ENCODE measurements around the gene SECTM1.
"Not testable (repeated sequence)": the region's sequence is repeated elsewhere in the genome, so short reads cannot be mapped to it uniquely, and the experiment has no call there.

The SECTM1 gene

DNA sequence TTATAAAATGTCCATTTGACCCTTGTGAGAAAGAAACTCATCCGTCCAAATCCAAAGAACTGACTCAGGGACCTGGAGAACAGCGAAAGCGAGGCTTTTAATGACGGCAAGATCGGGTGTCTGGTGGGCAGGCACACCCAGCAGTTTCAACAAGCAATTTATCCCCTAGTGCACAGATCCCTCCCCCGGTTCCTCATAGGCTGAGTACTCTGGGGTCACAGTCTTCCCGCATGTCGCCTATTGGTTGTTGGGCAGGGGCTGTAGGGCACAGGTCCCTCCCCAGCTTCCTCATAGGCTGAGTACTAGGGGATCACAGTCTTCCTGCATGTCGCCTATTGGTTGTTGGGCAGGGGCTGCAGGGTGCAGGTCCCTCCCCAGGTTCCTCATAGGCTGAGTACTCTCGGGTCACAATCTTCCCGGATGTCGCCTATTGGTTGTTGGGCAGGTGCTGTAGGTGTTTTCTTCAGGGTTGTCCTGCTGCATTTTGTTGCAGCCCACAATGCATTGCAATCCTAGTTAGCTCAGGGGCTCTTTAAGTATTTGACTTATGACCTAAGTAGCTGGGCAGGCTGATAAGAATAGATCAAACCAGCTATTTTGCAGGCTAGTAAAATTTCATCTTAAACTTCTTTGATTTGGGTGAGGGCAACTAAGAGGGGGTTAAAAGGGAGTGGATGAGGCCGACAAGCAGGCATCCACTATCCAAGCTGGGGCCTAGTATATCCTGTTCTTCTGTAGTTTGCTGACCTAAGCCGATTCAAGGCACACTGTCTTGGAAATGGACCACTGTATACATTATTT lies 34.4 kb upstream of the SECTM1 start:
- H3K27ac ChIP-seq (ENCODE audit: insufficient read depth, low read depth, low read length, poor library complexity, severe bottlenecking): no peak overlapping the region
- no peak overlapping the region for H3K4me3 ChIP-seq (ENCODE audit: insufficient read depth, low read depth, low read length)
- H3K9me3 ChIP-seq (ENCODE audit: control insufficient read depth, low read length): no peaks in the 10 kb centered on the region
- 92% methylated on average over 13 to 14 of the region's 14 CpGs for whole genome bisulfite sequencing, 2 experiments
- H3K36me3 ChIP-seq (ENCODE audit: control insufficient read depth, insufficient read depth, low read length): no peaks in the 10 kb centered on the region
- peaks cover 35% of the 10 kb centered on the region for H3K27me3 ChIP-seq (ENCODE audit: control insufficient read depth, insufficient read depth, low read length, poor library complexity, severe bottlenecking)
- H3K4me1 ChIP-seq (ENCODE audit: control insufficient read depth, insufficient read depth, low read length): peaks cover 10% of the 10 kb centered on the region

DNA sequence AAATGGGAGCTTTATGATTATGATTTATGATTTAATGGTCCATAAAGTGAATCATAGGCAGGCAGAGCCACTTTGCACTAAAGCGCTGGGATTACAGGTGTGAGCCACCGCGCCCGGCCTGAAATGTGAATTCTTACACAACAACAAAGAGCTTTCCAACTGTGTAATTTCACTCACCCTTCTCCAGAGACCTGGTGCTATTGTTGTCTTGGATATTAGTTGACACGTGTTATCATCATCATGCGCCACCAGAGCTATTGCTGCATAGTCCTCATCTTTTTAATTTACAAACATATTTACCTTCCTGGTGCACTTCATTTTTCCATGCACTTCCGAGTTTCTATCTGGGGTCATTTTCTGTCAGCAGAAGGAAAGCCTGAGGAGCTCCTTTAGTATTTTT lies 33.2 kb upstream of the SECTM1 start:
- H3K9me3 ChIP-seq (ENCODE audit: control insufficient read depth, low read length): no peaks in the 10 kb centered on the region
- peaks cover under 1% of the 10 kb centered on the region for H3K4me1 ChIP-seq (ENCODE audit: control insufficient read depth, insufficient read depth, low read length)
- H3K27me3 ChIP-seq (ENCODE audit: control insufficient read depth, insufficient read depth, low read length, poor library complexity, severe bottlenecking): peaks cover 23% of the 10 kb centered on the region
- no peak overlapping the region for H3K27ac ChIP-seq (ENCODE audit: insufficient read depth, low read depth, low read length, poor library complexity, severe bottlenecking)
- H3K36me3 ChIP-seq (ENCODE audit: control insufficient read depth, insufficient read depth, low read length): no peaks in the 10 kb centered on the region
- 86 to 94% methylated on average over 7 of the region's 7 CpGs for WGBS, 2 experiments
- H3K4me3 ChIP-seq (ENCODE audit: insufficient read depth, low read depth, low read length): no peak overlapping the region

DNA sequence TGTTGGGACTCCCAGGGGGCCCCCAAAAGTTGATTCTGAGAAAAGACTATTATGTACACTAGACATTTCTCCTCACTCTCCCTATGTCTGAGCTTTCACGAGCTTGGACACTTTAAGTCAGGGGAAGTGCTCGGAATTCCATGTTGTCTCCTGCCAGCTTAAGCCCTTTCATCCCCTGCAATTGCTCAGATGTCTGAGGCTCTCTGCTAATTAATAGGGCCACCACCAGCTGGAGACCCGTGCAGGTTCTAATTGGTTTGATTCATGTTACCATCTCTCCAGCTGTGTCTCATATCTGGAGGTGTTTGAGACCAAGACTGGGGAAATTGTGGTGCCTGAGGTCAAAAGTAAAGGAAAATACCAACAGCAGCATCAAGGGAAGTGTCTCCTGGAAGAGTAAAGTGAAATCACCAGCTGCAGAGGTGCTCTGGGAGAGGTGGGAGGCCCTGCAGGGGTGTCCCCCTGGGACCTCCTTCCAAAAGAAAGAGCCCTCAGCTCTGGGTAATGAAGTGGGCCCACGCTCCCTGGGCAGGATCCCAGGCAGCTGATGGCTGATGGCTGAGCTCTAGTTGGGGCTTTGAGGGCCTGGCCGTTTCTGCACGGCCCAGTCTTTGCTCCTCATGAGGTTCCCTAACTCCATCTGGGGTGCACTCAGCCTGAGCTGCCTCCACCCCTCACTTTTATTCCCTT lies 32.2 kb upstream of the SECTM1 start:
- Histone ChIP-seq H3K4me1 (ENCODE audit: control insufficient read depth, insufficient read depth, low read length) (no peaks in the 10 kb centered on the region), H3K4me3 (ENCODE audit: insufficient read depth, low read depth, low read length) (no peak overlapping the region), H3K36me3 (ENCODE audit: control insufficient read depth, insufficient read depth, low read length) (no peaks in the 10 kb centered on the region), H3K27me3 (ENCODE audit: control insufficient read depth, insufficient read depth, low read length, poor library complexity, severe bottlenecking) (peaks cover 13% of the 10 kb centered on the region), H3K9me3 (ENCODE audit: control insufficient read depth, low read length) (no peaks in the 10 kb centered on the region), H3K27ac (ENCODE audit: insufficient read depth, low read depth, low read length, poor library complexity, severe bottlenecking) (no peak overlapping the region)
- 83 to 88% methylated on average over 6 of the region's 6 CpGs for WGBS, 2 experiments

DNA sequence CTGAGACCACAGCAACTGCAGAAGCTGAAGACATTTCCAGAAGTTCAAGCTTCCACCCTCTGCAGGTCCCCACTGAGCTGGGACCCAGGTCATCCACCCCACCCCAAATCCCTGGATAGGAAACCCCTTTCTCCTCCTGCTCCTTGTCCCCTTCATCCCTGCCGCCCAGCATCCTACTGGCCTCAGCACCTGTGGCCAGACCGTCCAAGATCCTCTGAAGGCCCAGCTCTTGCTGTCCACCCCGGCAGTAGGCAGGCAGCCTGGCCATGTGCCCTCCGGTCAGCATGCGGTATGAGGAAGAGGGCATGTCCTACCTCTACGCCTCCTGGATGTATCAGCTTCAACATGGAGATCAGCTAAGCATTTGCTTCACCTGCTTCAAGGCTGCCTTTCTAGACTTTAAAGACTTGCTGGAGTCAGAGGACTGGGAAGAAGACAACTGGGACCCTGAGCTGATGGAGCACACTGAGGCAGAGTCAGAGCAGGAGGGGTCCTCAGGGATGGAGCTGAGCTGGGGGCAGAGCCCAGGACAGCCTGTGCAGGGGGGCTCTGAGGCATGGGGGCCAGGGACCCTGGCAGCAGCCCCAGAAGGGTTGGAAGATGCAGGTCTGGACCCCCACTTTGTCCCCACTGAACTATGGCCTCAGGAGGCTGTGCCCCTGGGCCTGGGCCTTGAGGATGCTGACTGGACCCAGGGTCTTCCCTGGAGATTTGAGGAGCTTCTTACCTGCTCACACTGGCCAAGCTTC lies 28.5 kb upstream of the SECTM1 start:
- H3K27me3 ChIP-seq (ENCODE audit: control insufficient read depth, insufficient read depth, low read length, poor library complexity, severe bottlenecking): no peaks in the 10 kb centered on the region
- no peaks in the 10 kb centered on the region for H3K36me3 ChIP-seq (ENCODE audit: control insufficient read depth, insufficient read depth, low read length)
- H3K27ac ChIP-seq (ENCODE audit: insufficient read depth, low read depth, low read length, poor library complexity, severe bottlenecking): no peak overlapping the region
- no peaks in the 10 kb centered on the region for H3K9me3 ChIP-seq (ENCODE audit: control insufficient read depth, low read length)
- H3K4me1 ChIP-seq (ENCODE audit: control insufficient read depth, insufficient read depth, low read length): no peaks in the 10 kb centered on the region
- 88 to 93% methylated on average over 6 of the region's 6 CpGs for WGBS, 2 experiments
- no peak overlapping the region for H3K4me3 ChIP-seq (ENCODE audit: insufficient read depth, low read depth, low read length)

DNA sequence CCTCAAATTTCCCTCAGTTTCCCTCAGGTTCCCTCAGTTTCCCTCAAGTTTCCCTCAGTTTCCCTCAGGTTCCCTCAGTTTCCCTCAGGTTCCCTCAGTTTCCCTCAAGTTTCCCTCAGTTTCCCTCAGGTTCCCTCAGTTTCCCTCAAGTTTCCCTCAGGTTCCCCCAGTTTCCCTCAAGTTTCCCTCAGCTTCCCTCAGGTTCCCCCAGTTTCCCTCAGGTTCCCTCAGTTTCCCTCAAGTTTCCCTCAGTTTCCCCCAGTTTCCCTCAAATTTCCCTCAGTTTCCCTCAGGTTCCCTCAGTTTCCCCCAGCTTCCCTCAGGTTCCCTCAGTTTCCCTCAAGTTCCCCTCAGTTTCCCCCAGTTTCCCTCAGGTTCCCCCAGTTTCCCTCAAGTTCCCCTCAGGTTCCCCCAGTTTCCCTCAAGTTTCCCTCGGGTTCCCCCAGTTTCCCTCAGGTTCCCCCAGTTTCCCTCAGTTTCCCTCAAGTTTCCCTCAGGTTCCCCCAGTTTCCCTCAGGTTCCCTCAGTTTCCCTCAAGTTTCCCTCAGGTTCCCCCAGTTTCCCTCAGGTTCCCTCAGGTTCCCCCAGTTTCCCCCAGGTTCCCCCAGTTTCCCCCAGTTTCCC lies 26.0 kb upstream of the SECTM1 start:
- not testable (repeated sequence) for H3K4me3 ChIP-seq (ENCODE audit: insufficient read depth, low read depth, low read length); H3K4me1 ChIP-seq (ENCODE audit: control insufficient read depth, insufficient read depth, low read length); H3K36me3 ChIP-seq (ENCODE audit: control insufficient read depth, insufficient read depth, low read length); H3K27ac ChIP-seq (ENCODE audit: insufficient read depth, low read depth, low read length, poor library complexity, severe bottlenecking); H3K9me3 ChIP-seq (ENCODE audit: control insufficient read depth, low read length); H3K27me3 ChIP-seq (ENCODE audit: control insufficient read depth, insufficient read depth, low read length, poor library complexity, severe bottlenecking)
- 89 to 95% methylated on average over 1 of the region's 1 CpG for WGBS, 2 experiments

DNA sequence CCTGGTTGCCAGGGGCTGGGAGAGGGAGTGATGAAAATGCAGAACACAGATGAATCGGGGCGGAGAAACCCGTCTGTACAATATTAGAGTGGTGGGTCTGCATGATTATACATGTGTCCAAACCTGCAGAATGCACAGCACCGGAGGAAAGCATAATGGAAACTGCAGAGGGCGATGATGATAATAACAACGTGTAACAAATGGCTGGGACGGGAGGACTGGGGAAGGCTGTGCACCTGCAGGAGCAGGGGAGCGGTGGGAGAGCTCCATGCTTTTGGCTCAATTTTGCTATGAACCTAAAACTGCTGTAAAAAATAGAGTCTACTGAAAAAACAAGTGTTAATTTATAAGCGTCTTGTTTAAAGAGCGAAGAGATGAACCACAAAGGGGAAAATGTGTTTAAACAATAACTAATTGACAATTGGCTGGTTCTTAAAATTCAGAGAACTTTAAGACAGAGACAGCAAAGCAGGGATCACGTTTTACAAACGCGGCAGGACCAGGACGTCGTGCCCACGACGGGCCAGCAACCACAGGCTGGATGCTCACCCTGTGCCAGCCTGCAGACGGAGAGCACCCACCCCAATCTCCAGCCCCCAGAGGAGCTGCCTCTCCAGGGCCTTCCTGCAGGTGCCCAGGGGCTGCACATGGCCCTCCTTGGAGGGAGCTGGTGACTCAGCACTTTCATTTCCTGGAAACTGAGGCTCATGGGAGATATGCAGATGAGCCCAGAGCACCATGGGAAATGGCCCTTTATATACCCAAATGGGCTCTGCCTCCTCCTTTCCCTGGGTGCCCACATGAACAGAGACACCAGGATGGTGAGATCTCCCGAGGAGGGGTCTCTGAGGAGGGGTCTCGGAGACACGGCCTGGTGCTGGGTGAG lies 25.1 kb upstream of the SECTM1 start, which contains the start of gene TEX19:
TSS of gene TEX19 (plus strand) at position 783 of the 886 bp plus-strand sequence. CDS start 2,904 bp downstream, outside the sequence.
- Histone ChIP-seq H3K27me3 (ENCODE audit: control insufficient read depth, insufficient read depth, low read length, poor library complexity, severe bottlenecking) (no peaks in the 10 kb centered on the region), H3K27ac (ENCODE audit: insufficient read depth, low read depth, low read length, poor library complexity, severe bottlenecking) (no peak within 1 kb of the TSS), H3K4me1 (ENCODE audit: control insufficient read depth, insufficient read depth, low read length) (no peaks in the 10 kb centered on the region), H3K9me3 (ENCODE audit: control insufficient read depth, low read length) (no peaks in the 10 kb centered on the region), H3K36me3 (ENCODE audit: control insufficient read depth, insufficient read depth, low read length) (no peaks in the 10 kb centered on the region), H3K4me3 (ENCODE audit: insufficient read depth, low read depth, low read length) (no peak within 1 kb of the TSS)
- 89 to 90% methylated on average over 21 of the region's 21 CpGs for WGBS, 2 experiments

DNA sequence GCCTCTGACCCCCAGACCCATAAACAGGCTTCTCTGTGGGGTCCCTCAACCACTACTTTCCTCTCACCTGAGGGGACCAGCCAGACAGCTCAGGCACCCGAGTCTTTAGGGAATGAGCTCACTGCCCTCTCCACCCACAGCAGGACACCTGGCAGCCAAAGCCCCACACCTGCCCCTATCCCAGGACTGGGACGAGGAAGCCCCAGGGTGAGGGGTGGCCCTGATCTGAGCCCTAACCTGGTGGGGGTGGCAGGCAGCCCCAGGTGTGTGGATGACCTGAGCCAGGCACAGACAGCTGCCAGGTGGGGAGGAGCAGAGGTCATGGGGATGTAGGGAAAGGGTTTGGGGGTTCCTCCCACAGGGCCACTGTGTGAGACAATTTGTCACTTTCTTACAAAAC lies 23.8 kb upstream of the SECTM1 start:
- Histone ChIP-seq H3K9me3 (ENCODE audit: control insufficient read depth, low read length) (no peaks in the 10 kb centered on the region), H3K4me3 (ENCODE audit: insufficient read depth, low read depth, low read length) (no peak overlapping the region), H3K4me1 (ENCODE audit: control insufficient read depth, insufficient read depth, low read length) (no peaks in the 10 kb centered on the region), H3K27me3 (ENCODE audit: control insufficient read depth, insufficient read depth, low read length, poor library complexity, severe bottlenecking) (no peaks in the 10 kb centered on the region), H3K27ac (ENCODE audit: insufficient read depth, low read depth, low read length, poor library complexity, severe bottlenecking) (no peak overlapping the region), H3K36me3 (ENCODE audit: control insufficient read depth, insufficient read depth, low read length) (no peaks in the 10 kb centered on the region)
- WGBS, 2 experiments: 86 to 90% methylated on average over 2 of the region's 2 CpGs

DNA sequence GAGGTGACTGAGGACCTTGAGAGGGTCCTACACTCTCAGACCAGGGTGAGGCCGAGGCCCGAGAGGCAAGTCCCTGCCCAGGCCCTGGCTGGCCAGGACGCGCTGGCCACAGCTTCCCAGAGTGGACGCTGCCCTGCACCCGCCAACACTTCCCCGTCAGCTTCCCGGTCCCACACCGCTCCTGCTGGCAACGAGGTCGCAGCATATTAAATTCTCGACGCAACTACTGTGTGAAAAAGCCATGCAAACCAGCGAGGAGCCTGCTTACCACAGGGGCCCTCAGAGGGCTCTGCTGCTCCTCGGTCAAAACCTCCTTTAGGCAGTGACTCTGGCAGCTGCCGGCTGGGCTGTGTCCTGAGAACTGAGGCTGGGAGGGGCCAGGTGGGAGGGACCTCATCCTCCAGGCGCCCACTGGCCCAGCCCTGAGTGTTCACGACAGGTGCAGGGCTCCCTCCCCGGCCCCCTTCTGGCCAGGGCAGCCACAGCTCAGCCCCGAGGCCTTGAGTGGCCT lies 23.3 kb upstream of the SECTM1 start:
- H3K4me3 ChIP-seq (ENCODE audit: insufficient read depth, low read depth, low read length): no peak overlapping the region
- H3K36me3 ChIP-seq (ENCODE audit: control insufficient read depth, insufficient read depth, low read length): no peaks in the 10 kb centered on the region
- H3K27me3 ChIP-seq (ENCODE audit: control insufficient read depth, insufficient read depth, low read length, poor library complexity, severe bottlenecking): no peaks in the 10 kb centered on the region
- no peak overlapping the region for H3K27ac ChIP-seq (ENCODE audit: insufficient read depth, low read depth, low read length, poor library complexity, severe bottlenecking)
- H3K4me1 ChIP-seq (ENCODE audit: control insufficient read depth, insufficient read depth, low read length): no peaks in the 10 kb centered on the region
- WGBS, 2 experiments: 70 to 73% methylated on average over 20 of the region's 20 CpGs
- H3K9me3 ChIP-seq (ENCODE audit: control insufficient read depth, low read length): no peaks in the 10 kb centered on the region

DNA sequence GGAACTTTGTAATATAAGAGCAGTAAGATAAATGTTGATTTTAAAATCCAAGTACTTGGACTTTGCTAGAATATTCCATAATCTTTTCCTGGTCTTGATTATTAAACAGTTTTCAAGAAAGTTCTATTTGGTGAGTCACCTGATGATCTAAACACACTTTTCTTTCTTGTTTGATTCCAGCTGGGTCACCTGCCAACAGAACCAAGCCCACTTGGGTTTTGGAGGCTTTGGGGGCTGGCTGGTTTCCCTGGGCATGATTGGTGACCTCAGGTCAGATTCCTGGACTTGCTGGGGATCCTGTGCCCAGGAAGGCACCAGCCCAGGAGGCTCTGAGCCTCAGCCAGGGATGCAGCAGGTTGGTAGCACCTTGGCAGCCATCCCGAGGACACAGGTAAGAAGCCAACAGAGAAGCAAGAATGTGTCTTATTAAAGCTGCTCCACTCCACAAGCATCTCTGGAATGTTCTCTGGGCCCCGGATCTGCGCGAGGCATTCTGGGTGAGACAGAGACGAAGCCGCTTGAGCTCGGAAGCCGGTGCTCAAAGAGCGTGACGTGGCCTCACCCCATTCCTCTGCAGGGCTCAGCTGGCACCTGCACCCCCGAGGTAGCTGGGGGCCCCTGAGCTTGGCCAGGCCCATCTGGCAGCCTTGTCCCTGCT lies 22.3 kb upstream of the SECTM1 start:
- H3K27me3 ChIP-seq (ENCODE audit: control insufficient read depth, insufficient read depth, low read length, poor library complexity, severe bottlenecking): no peaks in the 10 kb centered on the region
- H3K4me1 ChIP-seq (ENCODE audit: control insufficient read depth, insufficient read depth, low read length): no peaks in the 10 kb centered on the region
- no peaks in the 10 kb centered on the region for H3K9me3 ChIP-seq (ENCODE audit: control insufficient read depth, low read length)
- WGBS, 2 experiments: 90 to 93% methylated on average over 11 of the region's 11 CpGs
- no peak overlapping the region for H3K4me3 ChIP-seq (ENCODE audit: insufficient read depth, low read depth, low read length)
- H3K36me3 ChIP-seq (ENCODE audit: control insufficient read depth, insufficient read depth, low read length): no peaks in the 10 kb centered on the region
- no peak overlapping the region for H3K27ac ChIP-seq (ENCODE audit: insufficient read depth, low read depth, low read length, poor library complexity, severe bottlenecking)
